Endothelial cell of umbilical vein (primary cell): ENCODE data around the gene HSPA12A. TPM values are rescaled to one million over a fixed set of nuclear protein-coding genes. Genes with fewer than 3 reads are reported as not detected.

Experiments used
- BruUV-seq: library from RNA; stranded (reverse); fragments of 400-500 nt; replicated peaks from 2 replicates; lab custom pipeline; 2021; lab: Mats Ljungman, UMichigan
- CTCF ChIA-PET: fragments of 300-600, 350-600 bp; sonication (Branson Sonifier 250); formaldehyde crosslinking; loops from one replicate; lab custom pipeline; 2021; ENCODE audit warnings: antibody characterized with exemption, inconsistent platforms; lab: Charles Lee
- POLR2A ChIA-PET: fragments of 300-600, 350-600 bp; sonication (Branson Sonifier 250); formaldehyde crosslinking; loops from one replicate; lab custom pipeline; 2021; ENCODE audit warnings: antibody characterized with exemption, inconsistent platforms; lab: Charles Lee
- DNase-seq: peaks from one replicate; pipeline ENCODE4 v3.0.0-alpha.2; 2011; ENCODE audit warnings: low read depth, low spot score
- FAIRE-seq: peaks from 2 replicates; lab custom pipeline; 2011; peaks lifted over from hg19 to GRCh38; lab: Jason Lieb, UNC
- H2AFZ ChIP-seq: 2 replicates; pipeline ENCODE4 v1.6.0; 2012; ENCODE audit warnings: low read depth, low read length, control low read depth, inconsistent platforms
- H3K27ac ChIP-seq: 2 replicates; pipeline ENCODE4 v1.5.1; 2011; ENCODE audit warnings: low read depth, mild to moderate bottlenecking, control low read depth, low read length, moderate library complexity; ENCODE audit not compliant: insufficient read depth
- H3K27me3 ChIP-seq, 2 experiments: 2 replicates each; pipeline versions ENCODE4 v1.6.0 to v1.6.1; 2011; ENCODE audit warnings: low read length in 2 of 2, mixed read lengths in 1 of 2; ENCODE audit not compliant: control insufficient read depth in 2 of 2, insufficient read depth in 2 of 2
- H3K36me3 ChIP-seq, 2 experiments: 2 replicates in 1 of 2; 3 replicates in 1 of 2; pipeline ENCODE4 v1.5.1; 2011; ENCODE audit warnings: low read length in 2 of 2, mild to moderate bottlenecking in 1 of 2, moderate library complexity in 1 of 2; ENCODE audit not compliant: control insufficient read depth in 2 of 2, insufficient read depth in 2 of 2; ENCODE audit errors: extremely low read depth in 1 of 2
- H3K4me1 ChIP-seq: 3 replicates; pipeline ENCODE4 v1.5.1; 2011; ENCODE audit warnings: mild to moderate bottlenecking, low read length; ENCODE audit not compliant: control insufficient read depth, insufficient read depth; ENCODE audit errors: extremely low read depth
- H3K4me2 ChIP-seq: 2 replicates; pipeline ENCODE4 v1.6.1; 2011; ENCODE audit warnings: low read length, control low read depth, mixed read lengths; ENCODE audit not compliant: insufficient read depth
- H3K4me3 ChIP-seq, 3 experiments: fragments of 200-600 bp in 1 of 3; sonication (generic), shearing (Covaris generic) in 1 of 3; replicated peaks in 1 of 3; 2 replicates each; pipeline ENCODE4 v1.5.1; 2011 to 2016; ENCODE audit warnings: control low read depth in 3 of 3, low read length in 3 of 3, mild to moderate bottlenecking in 2 of 3, inconsistent platforms in 1 of 3, low read depth in 1 of 3, moderate library complexity in 1 of 3; ENCODE audit not compliant: insufficient read depth in 1 of 3
- H3K79me2 ChIP-seq: 2 replicates; pipeline ENCODE4 v1.6.0; 2012; ENCODE audit warnings: low read length, inconsistent platforms; ENCODE audit not compliant: control insufficient read depth, insufficient read depth
- H3K9ac ChIP-seq: replicated peaks from 2 replicates; pipeline ENCODE3; 2011; ENCODE audit warnings: low read length, control low read depth; ENCODE audit not compliant: insufficient read depth; ENCODE audit errors: extremely low read depth
- H3K9me1 ChIP-seq: replicated peaks from 3 replicates; pipeline ENCODE4 v1.6.0; 2011; ENCODE audit warnings: mild to moderate bottlenecking, low read length; ENCODE audit not compliant: control insufficient read depth, insufficient read depth; ENCODE audit errors: extremely low read depth
- H3K9me3 ChIP-seq: replicated peaks from 2 replicates; pipeline ENCODE4 v1.5.1; 2012; ENCODE audit warnings: low read length, inconsistent platforms; ENCODE audit not compliant: control insufficient read depth, insufficient read depth
- H4K20me1 ChIP-seq: replicated peaks from 2 replicates; pipeline ENCODE3; 2011; ENCODE audit warnings: mild to moderate bottlenecking, low read length; ENCODE audit not compliant: control insufficient read depth, insufficient read depth; ENCODE audit errors: extremely low read depth
- CTCF ChIP-seq, 2 donors: IDR thresholded peaks; 1 replicate in 1 of 2; 2 replicates in 1 of 2; pipeline ENCODE4 v1.5.1; 2011; ENCODE audit warnings: low read length in 2 of 2, mild to moderate bottlenecking in 2 of 2, moderate library complexity in 2 of 2, control low read depth in 1 of 2, inconsistent platforms in 1 of 2, low read depth in 1 of 2; ENCODE audit not compliant: insufficient read depth in 1 of 2; ENCODE audit errors: extremely low read depth in 1 of 2
- EZH2 ChIP-seq: IDR thresholded peaks from 2 replicates; pipeline ENCODE4 v1.6.1; 2012; ENCODE audit warnings: borderline replicate concordance, low read depth, mild to moderate bottlenecking, moderate library complexity, low read length, inconsistent platforms; ENCODE audit not compliant: severe bottlenecking
- FOS ChIP-seq: IDR thresholded peaks from 2 replicates; pipeline ENCODE4 v1.6.1; 2011; ENCODE audit warnings: mild to moderate bottlenecking, low read length, moderate library complexity, borderline replicate concordance; ENCODE audit not compliant: insufficient read depth
- GATA2 ChIP-seq: IDR thresholded peaks from 2 replicates; pipeline ENCODE4 v1.7.0; 2011; ENCODE audit warnings: low read depth, mild to moderate bottlenecking, moderate library complexity, mixed read lengths, low read length; ENCODE audit not compliant: insufficient read length, insufficient read depth
- JUN ChIP-seq: IDR thresholded peaks from 2 replicates; pipeline ENCODE4 v1.6.1; 2011; ENCODE audit warnings: borderline replicate concordance, low read depth; ENCODE audit not compliant: insufficient read length, insufficient read depth
- MAX ChIP-seq: IDR thresholded peaks from 2 replicates; pipeline ENCODE4 v1.6.1; 2011; ENCODE audit not compliant: insufficient read depth, insufficient read length
- MYC ChIP-seq: IDR thresholded peaks from one replicate; pipeline ENCODE4 v1.6.1; 2011; ENCODE audit warnings: mild to moderate bottlenecking, low read depth, low read length
- POLR2A ChIP-seq: IDR thresholded peaks from 2 replicates; pipeline ENCODE4 v1.6.1; 2012; ENCODE audit warnings: low read depth, mild to moderate bottlenecking, control low read depth, low read length
- POLR2AphosphoS5 ChIP-seq: IDR thresholded peaks from 2 replicates; pipeline ENCODE4 v1.6.1; 2012; ENCODE audit warnings: low read depth, mild to moderate bottlenecking, control low read depth, low read length, moderate library complexity; ENCODE audit not compliant: insufficient read depth
- dilution Hi-C: fragments of 300-500 bp; cut with MboI; formaldehyde crosslinking; loops from one replicate; pipeline ENCODE4 v1.15.0; 2019; ENCODE audit warnings: low sequenced_read_pairs; ENCODE audit not compliant: extremely low pct_ligation_motif_present
- intact Hi-C: fragments of 100-400 bp; cut with micrococcal nuclease; formaldehyde crosslinking; loops from one replicate; pipeline ENCODE4 v1.10.0; 2022
- polyA plus RNA-seq, 4 experiments: library from polyadenylated mRNA; depleted of rRNA in 3 of 4; stranded (reverse) in 3 of 4; unstranded in 1 of 4; fragments of >200 nt; gene quantifications; 2 replicates each; pipeline versions ENCODE4 v1.2.1 to v1.2.3, GENCODE V29; 2011 to 2012; ENCODE audit warnings: missing spikeins in 1 of 4
- total RNA-seq: library from RNA; stranded (reverse); gene quantifications from 2 replicates; pipeline ENCODE4 v1.2.3, GENCODE V29; 2021

Gene HSPA12A
- total and polyA plus RNA-seq, 2 donors (not counting 3 experiments of a cell fraction or from before 2014, with no cell fraction given), result 0.22 to 0.29 TPM

- H3K27me3 ChIP-seq, result no peaks in the 10 kb centered on the region
- no peaks in the 10 kb centered on the region for H4K20me1 ChIP-seq
- H3K4me1 ChIP-seq, result no peaks in the 10 kb centered on the region
- intact Hi-C loops, result no loop called here
- H3K9me1 ChIP-seq, result no peaks in the 10 kb centered on the region
- BruUV-seq, result no TSS peak
- H3K27ac ChIP-seq, result no peak overlapping the region
- no peaks in the 10 kb centered on the region for H3K36me3 ChIP-seq
- FAIRE-seq, result no peak
- ChIA-PET CTCF (interaction anchor here (1.7 kb wide), 1 partner anchor 8 kb away, joined by 6 read pairs; no protein-coding TSS in a partner anchor), POLR2A (no interaction called here)
- H3K9ac ChIP-seq, result no peak overlapping the region
- H2AFZ ChIP-seq, result no peak overlapping the region
- no peaks in the 10 kb centered on the region for H3K79me2 ChIP-seq
- no peak for DNase-seq
- H3K9me3 ChIP-seq, result no peaks in the 10 kb centered on the region
- H3K4me3 ChIP-seq, result no peak overlapping the region
- no peak overlapping the region for H3K4me2 ChIP-seq
- dilution Hi-C loops, result no loop called here
- TF ChIP-seq CTCF (IDR thresholded peaks at IDR 0.05; ENCODE audit: extremely low read depth in 1 of 2, insufficient read depth in 1 of 2, low read depth in 1 of 2, low read length in 2 of 2), result no peak
- no peak for TF ChIP-seq MAX
- no peak for TF ChIP-seq MYC
- no peak for TF ChIP-seq POLR2A
- TF ChIP-seq JUN, result no peak
- TF ChIP-seq EZH2, result no peak
- no peak for TF ChIP-seq POLR2AphosphoS5
- no peak for TF ChIP-seq GATA2
- no peak for TF ChIP-seq FOS
These were observed 93.5 kb downstream of the HSPA12A start for GRCh38 chr10:116648903-116649302.
